ENCODE results near the gene AIG1. TPM values are rescaled to one million over a fixed set of nuclear protein-coding genes. Genes with fewer than 3 reads are reported as not detected.

The AIG1 gene
- total RNA-seq, 2 donors from 2014 or later, result 11.9 to 13.5 TPM

DNA sequence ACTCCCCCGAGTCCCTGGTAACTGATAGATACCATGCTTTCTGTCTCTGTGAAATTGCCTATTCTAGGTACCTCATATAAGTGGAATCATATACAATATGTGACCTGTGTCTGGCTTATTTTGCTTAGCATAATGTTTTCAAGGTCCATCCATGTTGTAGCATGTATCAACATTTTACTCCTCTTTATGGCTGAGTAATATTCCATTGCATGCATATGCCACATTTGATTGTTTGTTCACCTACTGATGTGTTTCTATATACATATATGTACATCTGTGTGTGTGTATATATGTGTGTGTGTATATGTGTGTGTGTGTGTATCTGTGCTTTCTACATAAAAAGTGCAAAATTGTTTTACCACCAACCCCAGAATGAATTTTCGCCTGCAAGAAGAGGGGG is 270.7 kb downstream of the AIG1 start:
- ATAC-seq, result no peak
- Histone ChIP-seq H3K36me3 (replicated peaks in 1 of 2; ENCODE audit: insufficient read depth in 1 of 2, low read depth in 2 of 2) (no peaks in the 10 kb centered on the region), H3K27ac (no peak overlapping the region), H3K4me3 (no peak overlapping the region), H3K4me1 (no peaks in the 10 kb centered on the region), H3K27me3 (no peaks in the 10 kb centered on the region), H3K9me3 (no peaks in the 10 kb centered on the region)
- DNase-seq, result no peak
- intact Hi-C loops (cut with DNase I), result no loop called here
- TF ChIP-seq POLR2A (IDR thresholded peaks at IDR 0.05), result no peak
- TF ChIP-seq, protein P1, sequence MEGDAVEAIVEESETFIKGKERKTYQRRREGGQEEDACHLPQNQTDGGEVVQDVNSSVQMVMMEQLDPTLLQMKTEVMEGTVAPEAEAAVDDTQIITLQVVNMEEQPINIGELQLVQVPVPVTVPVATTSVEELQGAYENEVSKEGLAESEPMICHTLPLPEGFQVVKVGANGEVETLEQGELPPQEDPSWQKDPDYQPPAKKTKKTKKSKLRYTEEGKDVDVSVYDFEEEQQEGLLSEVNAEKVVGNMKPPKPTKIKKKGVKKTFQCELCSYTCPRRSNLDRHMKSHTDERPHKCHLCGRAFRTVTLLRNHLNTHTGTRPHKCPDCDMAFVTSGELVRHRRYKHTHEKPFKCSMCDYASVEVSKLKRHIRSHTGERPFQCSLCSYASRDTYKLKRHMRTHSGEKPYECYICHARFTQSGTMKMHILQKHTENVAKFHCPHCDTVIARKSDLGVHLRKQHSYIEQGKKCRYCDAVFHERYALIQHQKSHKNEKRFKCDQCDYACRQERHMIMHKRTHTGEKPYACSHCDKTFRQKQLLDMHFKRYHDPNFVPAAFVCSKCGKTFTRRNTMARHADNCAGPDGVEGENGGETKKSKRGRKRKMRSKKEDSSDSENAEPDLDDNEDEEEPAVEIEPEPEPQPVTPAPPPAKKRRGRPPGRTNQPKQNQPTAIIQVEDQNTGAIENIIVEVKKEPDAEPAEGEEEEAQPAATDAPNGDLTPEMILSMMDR (IDR thresholded peaks at IDR 0.05), result no peak
- 95 to 100% methylated on average over 2 of the region's 2 CpGs for WGBS, 2 donors

DNA sequence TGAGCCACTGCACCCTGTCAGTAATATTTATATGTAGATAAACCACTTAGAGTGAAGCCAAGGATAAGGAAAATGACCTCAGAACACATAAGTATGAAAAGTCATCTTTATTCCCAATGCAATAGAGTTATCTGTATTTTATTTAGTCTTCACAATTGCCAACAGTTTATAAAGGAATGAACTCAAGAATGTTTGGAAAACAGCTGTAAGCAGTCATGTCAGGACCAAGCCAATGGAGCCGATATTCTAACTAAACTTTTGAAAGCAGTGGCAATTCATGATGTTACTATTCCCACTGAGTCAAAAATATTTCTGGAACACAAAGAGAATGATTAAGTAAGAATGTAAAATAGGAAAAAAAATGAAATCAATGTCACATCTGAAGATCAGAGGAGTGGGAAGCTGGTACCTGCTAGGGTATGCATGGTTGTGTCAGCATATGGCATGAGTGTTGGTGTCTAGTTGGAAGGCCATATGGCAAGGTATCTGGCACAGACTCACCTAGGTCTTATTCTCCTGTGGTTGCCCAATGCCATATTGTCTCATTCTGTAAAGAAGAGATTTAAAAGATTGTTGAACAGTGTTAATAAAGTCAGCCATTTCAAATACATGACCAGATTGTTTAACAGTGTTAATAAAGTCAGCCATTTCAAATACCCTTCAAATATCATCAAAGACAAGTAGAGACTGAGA is 271.6 kb downstream of the AIG1 start:
- Histone ChIP-seq H3K4me3 (no peak overlapping the region), H3K27me3 (no peaks in the 10 kb centered on the region), H3K4me1 (no peaks in the 10 kb centered on the region), H3K36me3 (replicated peaks in 1 of 2; ENCODE audit: insufficient read depth in 1 of 2, low read depth in 2 of 2) (no peaks in the 10 kb centered on the region), H3K27ac (no peak overlapping the region), H3K9me3 (no peaks in the 10 kb centered on the region)
- intact Hi-C loops (cut with DNase I), result no loop called here
- ATAC-seq (no peak), DNase-seq (no peak)
- TF ChIP-seq, protein P1 (IDR thresholded peaks at IDR 0.05), result no peak
- no peak for TF ChIP-seq POLR2A (IDR thresholded peaks at IDR 0.05)
- 80 to 95% methylated on average over 1 of the region's 1 CpG for WGBS, 2 donors

DNA sequence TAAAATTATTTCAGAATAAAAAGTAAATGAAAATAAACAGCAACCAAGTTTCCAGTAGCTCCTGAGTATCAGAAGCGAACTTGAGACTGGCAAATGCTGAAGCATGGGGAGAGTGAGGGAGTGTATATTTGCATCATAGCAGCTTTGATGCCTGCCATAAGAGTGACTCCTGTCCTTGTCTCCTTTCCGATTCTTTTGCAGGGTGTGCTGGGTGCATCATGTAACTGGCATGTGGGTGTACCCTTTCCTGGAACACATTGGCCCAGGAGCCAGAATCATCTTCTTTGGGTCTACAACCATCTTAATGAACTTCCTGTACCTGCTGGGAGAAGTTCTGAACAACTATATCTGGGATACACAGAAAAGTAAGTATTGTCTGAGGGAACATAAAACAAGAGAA is 272.4 kb downstream of the AIG1 start:
- Histone ChIP-seq H3K4me3 (no peak overlapping the region), H3K9me3 (no peaks in the 10 kb centered on the region), H3K36me3 (replicated peaks in 1 of 2; ENCODE audit: insufficient read depth in 1 of 2, low read depth in 2 of 2) (no peaks in the 10 kb centered on the region), H3K27me3 (no peaks in the 10 kb centered on the region), H3K4me1 (no peaks in the 10 kb centered on the region), H3K27ac (no peak overlapping the region)
- no peak for DNase-seq
- no peak for ATAC-seq
- WGBS, 2 donors, result 82 to 93% methylated on average over 2 of the region's 2 CpGs
- intact Hi-C loops (cut with DNase I), result no loop called here
- TF ChIP-seq POLR2A (IDR thresholded peaks at IDR 0.05), result no peak

DNA sequence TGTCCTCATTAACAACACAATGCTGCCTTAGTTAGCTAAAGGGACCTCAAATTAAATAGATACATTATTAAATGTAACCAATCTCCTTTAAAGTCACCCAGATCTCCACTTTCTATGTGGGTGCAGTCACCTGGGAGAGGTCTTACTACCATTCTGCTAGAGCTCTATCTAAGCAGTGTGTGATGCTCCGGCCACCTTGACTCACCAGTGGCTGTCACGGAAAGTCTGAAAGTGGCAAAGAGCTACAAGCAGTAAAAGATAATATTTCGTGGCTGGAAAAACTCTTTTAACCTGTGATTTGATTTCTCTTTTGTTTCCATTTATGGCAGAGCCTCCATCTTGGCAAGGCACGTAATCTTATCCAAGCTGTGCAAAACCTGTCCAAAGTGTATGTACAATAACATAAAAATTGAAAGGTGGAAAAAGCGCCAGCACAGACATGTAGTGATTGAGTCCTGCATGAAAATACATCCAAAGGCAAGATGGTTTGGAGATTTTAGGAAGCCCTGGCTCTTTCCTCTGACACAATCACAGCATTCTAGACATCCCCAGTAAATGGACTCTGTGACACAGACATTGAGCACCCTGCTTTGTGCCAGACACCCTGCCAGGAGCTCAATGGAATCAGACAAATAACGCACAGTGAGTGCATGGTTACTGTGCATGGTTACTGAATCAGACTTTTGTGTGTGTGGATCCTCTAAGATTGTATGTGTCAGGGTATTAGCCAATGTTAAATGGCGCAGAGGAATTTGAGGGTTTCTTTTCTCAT is 273.2 kb downstream of the AIG1 start:
- Histone ChIP-seq H3K36me3 (replicated peaks in 1 of 2; ENCODE audit: insufficient read depth in 1 of 2, low read depth in 2 of 2) (no peaks in the 10 kb centered on the region), H3K4me1 (no peaks in the 10 kb centered on the region), H3K9me3 (no peaks in the 10 kb centered on the region), H3K4me3 (no peak overlapping the region), H3K27me3 (no peaks in the 10 kb centered on the region), H3K27ac (no peak overlapping the region)
- DNase-seq (no peak), ATAC-seq (no peak)
- intact Hi-C loops (cut with DNase I), result no loop called here
- 89 to 92% methylated on average over 7 of the region's 7 CpGs for WGBS, 2 donors
- TF ChIP-seq, protein P1 (IDR thresholded peaks at IDR 0.05), result no peak
- TF ChIP-seq POLR2A (IDR thresholded peaks at IDR 0.05), result no peak

DNA sequence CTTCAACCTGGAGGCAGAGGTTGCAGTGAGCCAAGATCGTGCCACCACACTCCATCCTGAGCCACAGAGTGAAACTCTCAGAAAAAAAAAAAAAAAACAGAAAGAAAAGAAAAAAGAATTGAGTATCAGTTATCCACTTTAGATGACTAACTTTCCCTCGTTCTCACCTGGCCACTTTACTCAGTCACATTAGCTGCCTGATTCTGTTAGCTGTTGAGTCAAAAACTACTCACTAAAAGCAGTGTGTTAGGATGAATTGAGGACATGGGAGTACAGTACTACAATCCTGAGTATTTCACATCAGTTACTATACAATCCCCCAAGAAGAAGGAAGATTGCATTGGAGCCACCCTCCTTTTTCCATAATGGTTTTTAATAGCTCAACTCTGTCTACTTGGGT is 275.2 kb downstream of the AIG1 start:
- no peak for TF ChIP-seq POLR2A (IDR thresholded peaks at IDR 0.05)
- TF ChIP-seq, protein P1 (IDR thresholded peaks at IDR 0.05), result no peak
- no peak overlapping the region for H3K4me3 ChIP-seq
- WGBS, 2 donors, result 94 to 95% methylated on average over 2 of the region's 2 CpGs
- no peaks in the 10 kb centered on the region for H3K27me3 ChIP-seq
- no peak for DNase-seq
- no peaks in the 10 kb centered on the region for H3K36me3 ChIP-seq (replicated peaks in 1 of 2; ENCODE audit: insufficient read depth in 1 of 2, low read depth in 2 of 2)
- H3K27ac ChIP-seq, result no peak overlapping the region
- intact Hi-C loops (cut with DNase I), result no loop called here
- no peak for ATAC-seq
- no peaks in the 10 kb centered on the region for H3K9me3 ChIP-seq
- H3K4me1 ChIP-seq, result no peaks in the 10 kb centered on the region

Data from body of pancreas (tissue), 4 donors.